GM21381 (cell line): ENCODE measurements around the gene TRMT112.
"Not testable (repeated sequence)": the region's sequence is repeated elsewhere in the genome, so short reads cannot be mapped to it uniquely, and the experiment has no call there.

Experiments used
- ATAC-seq: cut with Tn5 transposase; IDR thresholded peaks from one replicate; pipeline ENCODE4 v1.9.1; 2021; ENCODE audit warnings: mild to moderate bottlenecking, moderate library complexity; ENCODE audit not compliant: unreplicated experiment

The TRMT112 gene

GRCh38 chr11:64313491-64314145, 3.7 kb downstream of the TRMT112 start:
- no peak for ATAC-seq

GRCh38 chr11:64312947-64313346, 4.4 kb downstream of the TRMT112 start:
- no peak for ATAC-seq

GRCh38 chr11:64307795-64308194, 9.6 kb downstream of the TRMT112 start:
- ATAC-seq: not testable (repeated sequence)

GRCh38 chr11:64306876-64307622, 10.3 kb downstream of the TRMT112 start:
- ATAC-seq: no peak

GRCh38 chr11:64306563-64306875, 10.8 kb downstream of the TRMT112 start:
- ATAC-seq: no peak

- ATAC-seq: peak; percentile 34
Observed at GRCh38 chr11:64305691-64306562, 11.4 kb downstream of the TRMT112 start.

GRCh38 chr11:64305075-64305690, 12.2 kb downstream of the TRMT112 start, which contains the start of gene ESRRA:
Gene ESRRA (plus strand): TSS chr11:64305524. CDS start chr11:64307180, 1,656 bp downstream.
- peak; percentile 67 for ATAC-seq

GRCh38 chr11:64304316-64305072, 12.9 kb downstream of the TRMT112 start:
- ATAC-seq: peak; percentile 26

GRCh38 chr11:64304032-64304315, 13.4 kb downstream of the TRMT112 start:
- no peak for ATAC-seq

GRCh38 chr11:64303109-64304031, 14.0 kb downstream of the TRMT112 start:
- ATAC-seq: no peak

- ATAC-seq: no peak
Observed at GRCh38 chr11:64299847-64300648, 17.3 kb downstream of the TRMT112 start, which contains the start of gene CATSPERZ. Gene CATSPERZ (plus strand): TSS chr11:64300358. CDS start chr11:64300411, 53 bp downstream.

- ATAC-seq: no peak
Observed at GRCh38 chr11:64298966-64299846, 18.2 kb downstream of the TRMT112 start.

GRCh38 chr11:64297699-64298358, 19.5 kb downstream of the TRMT112 start:
- no peak for ATAC-seq

GRCh38 chr11:64296830-64297698, 20.3 kb downstream of the TRMT112 start:
- ATAC-seq: no peak

GRCh38 chr11:64296236-64296635, 21.1 kb downstream of the TRMT112 start:
- no peak for ATAC-seq

- ATAC-seq: no peak
Observed at GRCh38 chr11:64295760-64296159, 21.6 kb downstream of the TRMT112 start.
